Parathyroid adenoma (tissue), 2 donors: ENCODE measurements around the gene GALNT18.

Source experiments
- H2AFZ ChIP-seq: fragments of 300-600 bp; sonication (generic); one replicate; pipeline ENCODE4 v1.7.0; 2017; ENCODE audit warnings: antibody characterized with exemption, mild to moderate bottlenecking
- H3K27ac ChIP-seq: fragments of 300-600 bp; sonication (generic); one replicate; pipeline ENCODE4 v1.7.0; 2017
- H3K27me3 ChIP-seq: fragments of 300-600 bp; sonication (generic); one replicate; pipeline ENCODE4 v1.7.0; 2017; ENCODE audit warnings: low read length; ENCODE audit not compliant: control insufficient read depth, insufficient read depth
- H3K36me3 ChIP-seq: fragments of 300-600 bp; sonication (generic); one replicate; pipeline ENCODE4 v1.7.0; 2017; ENCODE audit warnings: low read length; ENCODE audit not compliant: control insufficient read depth, insufficient read depth
- H3K4me1 ChIP-seq: fragments of 300-600 bp; sonication (generic); one replicate; pipeline ENCODE4 v1.7.0; 2017; ENCODE audit warnings: control low read depth
- H3K4me2 ChIP-seq: fragments of 300-600 bp; sonication (generic); one replicate; pipeline ENCODE4 v1.7.0; 2017; ENCODE audit warnings: low read length
- H3K4me3 ChIP-seq: fragments of 300-600 bp; sonication (generic); one replicate; pipeline ENCODE4 v1.7.0; 2017; ENCODE audit warnings: low read depth, low read length
- H3K79me2 ChIP-seq: fragments of 300-600 bp; sonication (generic); one replicate; pipeline ENCODE4 v1.7.0; 2017; ENCODE audit warnings: control low read depth
- H3K9ac ChIP-seq: fragments of 300-600 bp; sonication (generic); one replicate; pipeline ENCODE4 v1.7.0; 2017; ENCODE audit warnings: mild to moderate bottlenecking
- H3K9me3 ChIP-seq: fragments of 300-600 bp; sonication (generic); one replicate; pipeline ENCODE4 v1.7.0; 2017; ENCODE audit warnings: low read length; ENCODE audit not compliant: control insufficient read depth
- TF ChIP-seq, protein P1 (sequence below): fragments of 300-600 bp; sonication (generic); IDR thresholded peaks from one replicate; pipeline ENCODE4 v1.7.0; 2017; ENCODE audit warnings: antibody characterized with exemption, mild to moderate bottlenecking
- donor health status: primary hyperparathyroidism.

Gene GALNT18

DNA sequence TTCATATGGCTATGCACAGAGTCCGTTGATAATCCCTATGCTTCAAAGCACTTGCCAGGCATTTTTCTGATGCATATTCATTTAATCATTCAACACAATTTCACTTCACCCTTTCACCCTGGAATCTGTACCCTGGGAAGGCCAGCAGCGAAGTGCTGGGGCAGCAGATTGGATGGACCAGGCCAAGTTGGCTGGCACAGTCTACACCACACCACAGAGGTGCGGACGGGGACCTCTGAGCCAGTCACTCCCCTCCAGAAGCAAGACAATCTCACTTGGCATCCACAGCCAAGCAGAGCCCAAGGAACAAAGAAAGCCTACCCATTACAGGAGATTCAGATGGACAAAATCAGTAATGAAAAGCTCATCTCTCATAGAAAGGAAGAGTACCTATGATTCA lies 130.2 kb downstream of the GALNT18 start:
- no peak overlapping the region for H3K4me3 ChIP-seq
- no peaks in the 10 kb centered on the region for H3K4me1 ChIP-seq
- H3K27ac ChIP-seq: no peak overlapping the region
- peaks cover 10% of the 10 kb centered on the region for H3K79me2 ChIP-seq
- no peak overlapping the region for H3K9ac ChIP-seq
- H2AFZ ChIP-seq: no peak overlapping the region
- H3K36me3 ChIP-seq: no peaks in the 10 kb centered on the region
- H3K9me3 ChIP-seq: no peaks in the 10 kb centered on the region
- TF ChIP-seq, protein P1, sequence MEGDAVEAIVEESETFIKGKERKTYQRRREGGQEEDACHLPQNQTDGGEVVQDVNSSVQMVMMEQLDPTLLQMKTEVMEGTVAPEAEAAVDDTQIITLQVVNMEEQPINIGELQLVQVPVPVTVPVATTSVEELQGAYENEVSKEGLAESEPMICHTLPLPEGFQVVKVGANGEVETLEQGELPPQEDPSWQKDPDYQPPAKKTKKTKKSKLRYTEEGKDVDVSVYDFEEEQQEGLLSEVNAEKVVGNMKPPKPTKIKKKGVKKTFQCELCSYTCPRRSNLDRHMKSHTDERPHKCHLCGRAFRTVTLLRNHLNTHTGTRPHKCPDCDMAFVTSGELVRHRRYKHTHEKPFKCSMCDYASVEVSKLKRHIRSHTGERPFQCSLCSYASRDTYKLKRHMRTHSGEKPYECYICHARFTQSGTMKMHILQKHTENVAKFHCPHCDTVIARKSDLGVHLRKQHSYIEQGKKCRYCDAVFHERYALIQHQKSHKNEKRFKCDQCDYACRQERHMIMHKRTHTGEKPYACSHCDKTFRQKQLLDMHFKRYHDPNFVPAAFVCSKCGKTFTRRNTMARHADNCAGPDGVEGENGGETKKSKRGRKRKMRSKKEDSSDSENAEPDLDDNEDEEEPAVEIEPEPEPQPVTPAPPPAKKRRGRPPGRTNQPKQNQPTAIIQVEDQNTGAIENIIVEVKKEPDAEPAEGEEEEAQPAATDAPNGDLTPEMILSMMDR: no peak
- H3K27me3 ChIP-seq: no peaks in the 10 kb centered on the region
- H3K4me2 ChIP-seq: no peak overlapping the region

DNA sequence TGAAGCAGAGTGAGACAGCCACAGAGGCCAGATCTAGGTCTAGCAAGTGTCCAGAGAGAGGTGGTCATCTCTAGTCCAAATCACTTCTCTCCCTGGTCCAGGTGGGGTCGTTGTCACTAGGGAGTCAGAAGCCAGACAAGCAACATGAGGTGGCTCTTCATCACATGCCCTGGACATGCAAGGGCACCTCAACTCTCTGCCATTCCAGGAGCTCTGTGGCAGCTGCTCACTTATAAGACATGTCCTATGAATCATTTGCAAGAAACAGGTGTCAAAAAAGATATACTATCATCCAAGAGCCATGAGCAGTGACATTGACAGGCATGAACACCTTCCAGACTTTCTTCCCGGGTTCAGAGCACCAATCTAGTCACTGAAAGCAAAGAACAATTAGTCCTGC lies 130.8 kb downstream of the GALNT18 start:
- H3K27ac ChIP-seq: no peak overlapping the region
- no peaks in the 10 kb centered on the region for H3K9me3 ChIP-seq
- H3K27me3 ChIP-seq: no peaks in the 10 kb centered on the region
- H3K4me1 ChIP-seq: no peaks in the 10 kb centered on the region
- no peaks in the 10 kb centered on the region for H3K36me3 ChIP-seq
- no peak overlapping the region for H2AFZ ChIP-seq
- TF ChIP-seq, protein P1: no peak
- H3K9ac ChIP-seq: no peak overlapping the region
- H3K4me3 ChIP-seq: no peak overlapping the region
- peaks cover 11% of the 10 kb centered on the region for H3K79me2 ChIP-seq
- H3K4me2 ChIP-seq: no peak overlapping the region

DNA sequence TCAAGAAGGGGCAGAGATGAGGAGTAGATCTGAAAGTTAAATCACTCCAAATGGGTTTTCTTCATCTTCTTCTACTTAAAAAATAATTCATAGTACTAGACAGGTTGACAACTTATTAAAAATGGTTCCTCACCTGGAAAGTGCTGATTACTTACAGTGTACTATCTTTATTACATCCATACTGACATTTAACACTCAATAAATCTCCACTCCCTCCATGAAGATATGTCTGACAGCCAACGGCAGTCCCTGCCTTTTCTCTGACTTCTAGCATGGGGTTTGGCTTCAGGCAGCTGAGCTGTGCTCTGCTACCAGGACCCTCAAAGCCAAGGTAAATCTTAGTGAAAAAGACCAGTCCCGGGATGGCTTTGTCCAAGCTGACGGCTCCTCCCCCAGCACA lies 135.4 kb downstream of the GALNT18 start:
- Histone ChIP-seq H3K4me3 (no peak overlapping the region), H3K4me2 (no peak overlapping the region), H3K79me2 (peaks cover 6% of the 10 kb centered on the region), H2AFZ (no peak overlapping the region), H3K9me3 (no peaks in the 10 kb centered on the region), H3K36me3 (no peaks in the 10 kb centered on the region), H3K4me1 (no peaks in the 10 kb centered on the region), H3K27ac (no peak overlapping the region), H3K9ac (no peak overlapping the region), H3K27me3 (no peaks in the 10 kb centered on the region)
- TF ChIP-seq, protein P1: no peak

DNA sequence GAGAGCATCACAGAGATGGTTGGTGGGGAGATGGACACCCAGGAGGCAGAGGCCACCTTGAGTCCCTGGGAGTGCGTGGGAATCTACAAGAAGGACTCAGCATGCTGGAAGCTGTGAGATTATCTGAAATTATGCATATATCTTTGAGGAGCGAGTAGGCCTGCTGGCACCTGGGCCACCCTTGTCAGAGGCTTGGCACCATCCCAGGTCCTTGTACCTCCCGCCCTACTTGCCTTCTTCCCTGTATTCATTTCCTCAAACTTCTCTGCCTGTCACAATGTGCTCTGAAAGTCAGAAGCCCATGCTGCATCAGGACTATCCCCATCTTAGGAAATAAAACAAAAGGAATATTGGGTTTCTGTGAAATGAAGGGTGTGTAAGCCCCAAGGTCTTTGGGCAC lies 135.8 kb downstream of the GALNT18 start:
- H3K9ac ChIP-seq: no peak overlapping the region
- H3K27ac ChIP-seq: no peak overlapping the region
- no peaks in the 10 kb centered on the region for H3K27me3 ChIP-seq
- TF ChIP-seq, protein P1: no peak
- no peak overlapping the region for H2AFZ ChIP-seq
- H3K36me3 ChIP-seq: no peaks in the 10 kb centered on the region
- H3K4me1 ChIP-seq: no peaks in the 10 kb centered on the region
- H3K79me2 ChIP-seq: peaks cover 6% of the 10 kb centered on the region
- no peak overlapping the region for H3K4me3 ChIP-seq
- H3K4me2 ChIP-seq: no peak overlapping the region
- no peaks in the 10 kb centered on the region for H3K9me3 ChIP-seq

DNA sequence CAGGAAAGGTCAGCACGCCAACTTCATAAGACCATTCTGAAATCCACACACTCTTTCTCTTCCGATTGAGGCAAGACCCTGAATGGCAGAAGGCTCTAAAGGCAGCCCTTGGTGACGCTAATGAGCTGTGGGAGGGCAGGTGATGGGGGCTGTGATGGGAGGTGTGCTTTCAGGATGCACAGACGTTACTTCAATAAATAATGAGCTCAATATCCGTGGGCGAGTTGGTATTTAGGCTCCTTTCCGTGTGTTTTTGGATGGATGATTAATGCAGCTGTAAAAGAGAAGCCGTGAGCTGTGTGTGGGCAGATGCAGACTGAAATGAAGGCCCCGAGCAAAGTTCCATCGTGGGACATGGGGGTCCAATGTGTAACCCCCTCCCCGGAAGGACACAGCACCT lies 138.2 kb downstream of the GALNT18 start:
- peaks cover 4% of the 10 kb centered on the region for H3K4me1 ChIP-seq
- H3K27me3 ChIP-seq: no peaks in the 10 kb centered on the region
- no peak overlapping the region for H3K27ac ChIP-seq
- H3K4me2 ChIP-seq: no peak overlapping the region
- no peaks in the 10 kb centered on the region for H3K9me3 ChIP-seq
- no peak overlapping the region for H3K9ac ChIP-seq
- H2AFZ ChIP-seq: no peak overlapping the region
- H3K36me3 ChIP-seq: no peaks in the 10 kb centered on the region
- TF ChIP-seq, protein P1: no peak
- H3K4me3 ChIP-seq: no peak overlapping the region
- peaks cover 3% of the 10 kb centered on the region for H3K79me2 ChIP-seq
